NCI-H128 (cell line): ENCODE measurements around the gene EBF3.
A peak's percentile ranks its signal among the peaks of the same experiment; 100 is the strongest.

Experiments used
- DNase-seq: peaks from one replicate; lab custom pipeline; 2025; ENCODE audit not compliant: unreplicated experiment; lab: John Stamatoyannopoulos, UW

The EBF3 gene

DNA sequence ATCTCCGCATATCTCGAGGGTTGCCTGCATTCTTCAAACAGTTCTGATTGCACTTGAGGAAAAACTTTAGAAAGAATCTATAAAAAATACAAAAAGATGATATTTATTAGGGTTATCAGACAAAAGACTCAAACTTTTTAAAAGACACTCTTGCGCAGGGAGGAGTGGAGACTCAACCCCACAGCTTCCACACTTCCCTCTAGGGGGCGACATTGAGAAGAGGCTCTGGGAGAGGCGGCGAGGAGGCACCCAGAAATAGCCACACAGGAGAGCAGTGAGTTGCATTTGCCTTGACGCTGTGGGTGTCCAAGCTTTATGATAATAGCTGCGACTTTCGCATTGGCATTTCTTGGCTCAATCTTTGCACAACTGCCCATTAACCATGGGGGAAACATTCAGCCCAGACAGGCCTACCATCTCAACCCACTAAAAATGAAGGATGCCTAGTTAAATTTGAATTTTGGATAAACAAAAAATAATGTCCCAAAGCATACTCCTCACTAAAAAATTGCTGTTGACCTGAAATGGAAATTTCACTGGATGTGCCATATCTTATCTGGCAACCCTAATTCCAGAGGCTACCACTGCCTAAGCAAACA lies 86.2 kb downstream of the EBF3 start:
- DNase-seq, result no peak

DNA sequence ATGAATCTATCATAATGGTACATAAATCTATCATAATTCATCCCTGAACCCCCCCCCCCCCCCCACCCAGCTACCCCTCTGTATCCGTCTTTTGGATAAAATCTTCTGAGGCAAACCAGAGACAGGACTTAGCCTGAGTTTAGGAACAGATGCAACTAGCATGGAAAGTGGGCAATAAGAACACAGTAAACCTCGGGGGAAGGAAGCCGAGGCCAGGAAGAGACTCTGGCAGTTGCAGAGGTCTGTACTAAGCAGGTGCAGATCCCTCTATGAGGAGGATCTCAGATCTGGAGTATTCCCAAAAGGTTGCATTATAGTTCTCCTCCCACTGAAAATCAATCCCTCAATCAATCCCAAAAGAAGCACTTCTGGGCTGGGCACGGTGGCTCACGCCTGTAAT lies 87.2 kb downstream of the EBF3 start:
- no peak for DNase-seq

DNA sequence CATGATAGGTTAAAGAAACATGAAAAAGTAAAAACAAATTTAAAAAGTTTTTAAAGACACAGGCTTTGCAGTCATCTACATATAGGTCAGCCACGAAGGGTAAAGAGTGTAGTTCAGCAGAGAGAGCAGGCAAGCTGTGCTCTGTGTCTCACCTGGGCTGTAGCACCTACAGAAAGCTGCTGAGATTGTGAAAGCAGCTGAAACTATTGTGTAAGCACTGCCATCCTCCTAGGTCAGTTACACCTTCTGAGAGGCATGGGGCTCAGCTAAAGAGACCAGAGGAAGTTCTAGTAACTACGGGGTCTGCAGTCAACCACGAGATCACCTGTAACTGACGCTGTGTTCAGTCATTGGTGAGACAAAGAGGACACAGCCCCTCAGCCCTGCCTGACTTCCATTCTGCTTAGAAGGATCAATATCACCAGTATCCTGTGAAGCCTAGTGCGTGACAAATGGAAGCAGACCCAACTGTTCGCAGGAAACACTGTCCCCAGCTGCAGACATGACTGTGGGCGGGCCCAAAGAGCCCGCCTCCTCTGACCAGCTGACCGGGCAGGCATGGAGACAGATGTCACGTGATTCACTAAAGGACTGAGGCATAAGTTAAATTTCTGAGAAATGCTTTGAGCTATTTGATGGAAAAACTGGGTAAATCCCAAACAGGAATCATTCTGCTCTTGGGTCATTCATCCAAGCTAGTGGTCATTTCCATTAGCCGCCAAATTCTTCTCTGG lies 87.9 kb downstream of the EBF3 start:
- DNase-seq, result no peak

DNA sequence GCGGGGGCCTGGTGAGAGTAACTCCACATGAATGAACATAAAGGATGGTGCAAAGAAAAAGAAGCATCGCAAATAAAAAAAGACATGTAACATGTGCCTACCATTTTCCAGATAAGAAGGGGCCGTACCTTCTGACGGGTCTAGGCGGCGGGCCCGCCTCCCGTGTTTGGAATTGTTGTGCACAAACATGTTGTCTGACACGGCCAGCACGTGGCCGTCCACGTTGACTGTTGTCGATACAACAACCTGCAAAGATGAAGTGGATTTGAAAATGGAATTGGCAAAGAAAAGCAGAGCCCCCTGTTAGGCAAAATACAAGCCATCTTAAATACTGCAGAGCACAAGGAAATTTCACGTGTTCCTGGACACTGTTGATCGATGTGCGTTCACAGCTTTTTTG lies 90.7 kb downstream of the EBF3 start:
- DNase-seq, result no peak

DNA sequence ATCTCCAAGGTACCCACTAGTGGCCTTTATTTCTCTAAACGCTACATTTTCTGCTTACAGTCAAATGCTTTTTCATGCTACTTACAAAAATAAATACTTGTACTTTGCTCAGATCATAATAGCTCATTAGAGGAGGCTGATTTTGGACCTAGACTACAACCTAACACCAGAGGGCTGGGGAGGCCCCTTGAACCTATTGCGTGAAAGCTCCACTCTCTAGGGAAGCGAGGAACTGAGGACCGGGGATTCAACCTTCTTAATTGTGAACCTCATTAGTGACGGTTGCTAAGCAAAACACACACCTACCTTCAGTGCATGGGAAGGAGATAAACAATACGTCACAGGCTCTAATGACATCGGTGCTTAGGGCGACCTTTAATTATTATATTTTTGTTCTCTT lies 92.1 kb downstream of the EBF3 start:
- DNase-seq, result no peak

DNA sequence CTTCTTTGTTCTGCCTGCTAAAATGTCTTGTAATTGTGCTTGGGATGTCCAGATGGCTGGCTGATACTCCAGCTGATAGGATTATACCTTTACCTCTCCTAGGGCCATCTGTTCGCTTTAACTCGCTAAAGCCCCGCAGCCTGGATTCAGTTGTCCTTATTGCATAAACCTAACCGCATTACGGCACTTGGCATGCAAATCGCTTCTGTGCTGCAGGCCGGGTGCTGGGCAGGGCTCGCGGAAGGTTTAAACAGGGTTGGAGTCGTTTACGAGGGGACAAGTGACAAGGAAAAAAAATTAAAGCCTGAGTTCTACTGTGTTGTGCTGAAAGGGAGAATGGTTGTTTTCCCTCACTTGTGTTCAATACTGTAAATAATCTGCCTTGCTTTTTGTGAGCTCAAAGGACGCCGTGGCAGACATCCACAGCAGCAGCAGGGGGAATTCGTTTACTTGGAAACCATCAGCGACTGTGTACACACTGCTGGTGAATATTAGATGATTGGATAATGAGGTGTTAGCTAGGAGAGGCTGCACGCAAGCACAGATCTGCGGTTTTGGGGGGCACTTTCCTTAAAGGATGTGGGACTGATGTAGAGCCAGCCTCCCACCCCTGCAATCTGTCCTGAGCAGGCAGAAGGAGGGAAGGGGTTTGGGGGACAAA lies 93.0 kb downstream of the EBF3 start:
- DNase-seq, result peak; percentile 56

DNA sequence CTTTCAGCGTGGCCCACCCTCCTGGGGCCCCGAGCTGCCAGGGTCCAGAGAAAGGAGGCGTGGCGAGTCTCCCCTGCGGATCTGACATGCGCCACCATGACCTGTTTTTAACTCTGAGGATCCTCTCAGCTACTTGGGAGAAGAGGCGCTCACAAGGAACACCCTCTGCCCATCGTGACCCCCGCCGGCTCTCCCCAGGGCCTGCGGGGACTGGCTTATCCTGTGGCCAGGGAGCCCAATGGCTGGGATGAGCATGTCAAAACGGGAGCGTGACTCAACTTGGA lies 93.7 kb downstream of the EBF3 start:
- DNase-seq, result no peak

DNA sequence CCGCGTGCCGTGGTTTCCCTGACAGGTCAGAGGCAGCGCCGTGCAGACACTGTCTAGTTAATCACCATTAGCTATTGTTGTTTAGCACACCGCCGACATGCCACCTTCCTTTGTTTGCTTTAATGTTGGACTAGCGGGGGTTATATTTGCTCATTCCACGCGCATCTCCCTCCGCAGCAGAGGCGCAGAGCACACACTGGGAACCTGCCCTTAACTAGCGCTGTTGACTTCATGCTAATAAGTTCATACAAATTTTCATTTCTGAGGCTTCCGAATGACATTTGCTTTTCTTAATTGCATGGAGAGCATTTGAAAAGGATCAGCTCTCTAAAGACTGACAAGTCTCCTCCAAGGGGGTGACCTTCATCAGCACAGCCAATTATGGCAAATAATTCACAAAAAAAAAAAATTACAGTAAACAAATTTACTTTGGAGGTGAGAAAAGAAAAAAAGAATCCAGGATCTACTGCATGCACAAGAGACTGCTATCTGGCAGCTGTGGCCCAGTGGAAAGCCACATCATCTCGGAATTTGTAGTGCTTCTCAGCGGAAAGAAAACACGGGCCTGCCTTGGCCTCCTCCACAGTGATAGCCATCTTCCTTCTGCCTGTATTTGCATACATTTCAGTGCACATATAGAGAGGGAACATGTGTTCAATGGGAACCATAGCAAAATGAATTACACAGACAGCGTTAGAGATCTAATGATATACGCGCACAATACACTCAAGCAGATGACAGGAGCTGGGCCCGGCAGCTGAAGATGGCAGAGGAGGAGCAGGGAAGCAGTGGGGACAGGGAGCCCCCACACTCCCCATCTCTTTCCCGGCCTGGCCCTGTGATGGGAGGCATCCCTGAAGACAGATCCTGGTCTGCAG lies 94.2 kb downstream of the EBF3 start:
- DNase-seq, result no peak

DNA sequence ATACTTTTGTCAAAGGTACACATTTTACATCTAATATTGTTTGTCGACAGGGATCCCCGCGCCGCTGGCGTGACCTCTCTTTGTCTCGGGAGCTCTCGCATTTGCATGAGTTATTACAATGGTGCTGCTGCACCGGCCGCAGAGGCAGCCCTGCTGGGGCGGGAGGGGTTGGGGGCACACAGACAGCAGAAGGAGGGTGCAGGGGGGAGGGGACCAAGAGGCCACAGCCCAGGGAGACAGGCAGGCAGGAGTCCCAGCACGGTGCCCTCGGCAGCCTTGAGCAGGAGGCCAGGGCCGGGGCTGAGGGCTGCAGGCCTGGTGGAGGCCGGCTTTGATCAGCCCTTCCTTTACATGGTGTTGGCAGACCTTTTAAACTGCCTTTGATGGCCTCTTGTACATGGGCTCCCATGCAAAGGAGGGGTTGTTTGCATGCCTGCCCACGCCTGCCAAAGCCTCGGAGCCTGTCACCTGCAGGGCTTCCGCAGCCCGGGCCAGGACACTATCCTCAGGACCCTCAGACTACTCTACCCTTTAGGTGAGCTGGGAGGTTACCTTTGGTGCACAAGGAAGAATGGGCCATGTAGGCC lies 95.5 kb downstream of the EBF3 start:
- DNase-seq, result no peak

DNA sequence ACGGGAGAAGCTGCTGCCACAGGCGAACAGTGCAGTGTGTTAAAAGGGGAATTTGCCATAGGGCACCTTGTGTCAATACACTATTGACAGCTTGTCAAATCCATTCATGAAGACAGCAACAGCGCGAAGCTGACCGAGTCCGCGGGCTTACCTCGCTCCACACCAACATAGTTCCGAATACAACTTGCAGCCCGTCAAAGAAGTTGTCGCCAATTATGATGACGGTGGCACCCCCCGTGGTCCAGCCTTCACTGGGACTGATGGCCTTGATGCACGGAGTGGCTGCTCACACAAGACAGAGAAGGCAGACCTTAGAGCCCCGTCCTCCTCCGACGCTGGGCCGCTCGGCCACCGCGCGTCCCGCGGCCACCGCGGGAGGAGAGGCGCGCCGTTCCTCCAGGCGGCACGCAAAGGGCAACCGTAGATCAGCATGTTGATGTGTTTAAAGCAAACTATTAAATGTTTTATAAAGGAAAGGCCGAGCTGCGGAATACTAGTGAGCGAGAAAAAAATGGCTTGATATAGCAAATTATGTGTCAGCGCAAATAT lies 96.4 kb downstream of the EBF3 start:
- no peak for DNase-seq

DNA sequence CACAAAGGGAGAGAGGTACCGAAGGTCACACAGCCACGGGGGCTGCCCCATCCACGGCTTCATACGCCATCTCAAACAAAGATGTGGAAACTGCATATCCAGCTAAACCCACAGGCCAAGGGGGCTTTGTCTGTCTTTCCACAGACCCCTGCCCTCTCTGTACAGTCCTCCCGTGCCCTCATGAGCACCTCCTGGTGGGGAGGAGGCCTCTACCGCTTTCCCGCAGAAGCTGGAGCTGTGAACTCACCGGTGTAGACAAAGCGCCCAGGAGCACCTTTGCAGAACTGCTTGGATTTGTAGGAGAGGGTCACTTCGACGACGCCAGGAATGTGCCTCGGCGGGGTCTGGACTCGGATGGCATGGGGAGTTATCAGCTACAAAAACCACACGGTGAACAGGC lies 97.2 kb downstream of the EBF3 start:
- no peak for DNase-seq

DNA sequence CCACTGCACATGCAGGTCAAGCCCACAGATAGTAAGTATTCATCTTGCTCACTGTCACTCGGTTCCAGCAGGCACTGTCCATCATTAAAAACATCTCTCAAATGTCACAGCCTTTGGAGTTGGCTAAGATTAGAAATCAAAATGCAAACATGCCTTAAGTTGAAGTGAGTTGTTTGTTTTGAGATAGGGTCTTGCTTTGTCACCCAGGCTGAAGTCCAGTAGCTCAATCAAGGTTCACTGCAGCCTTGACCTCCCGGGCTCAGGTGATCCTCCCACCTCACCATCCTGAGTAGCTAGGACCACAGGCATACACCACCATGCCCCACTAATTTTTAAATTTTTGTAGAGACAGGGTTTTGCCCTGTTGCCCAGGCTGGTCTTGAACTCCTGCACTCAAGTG lies 98.1 kb downstream of the EBF3 start:
- DNase-seq, result no peak

DNA sequence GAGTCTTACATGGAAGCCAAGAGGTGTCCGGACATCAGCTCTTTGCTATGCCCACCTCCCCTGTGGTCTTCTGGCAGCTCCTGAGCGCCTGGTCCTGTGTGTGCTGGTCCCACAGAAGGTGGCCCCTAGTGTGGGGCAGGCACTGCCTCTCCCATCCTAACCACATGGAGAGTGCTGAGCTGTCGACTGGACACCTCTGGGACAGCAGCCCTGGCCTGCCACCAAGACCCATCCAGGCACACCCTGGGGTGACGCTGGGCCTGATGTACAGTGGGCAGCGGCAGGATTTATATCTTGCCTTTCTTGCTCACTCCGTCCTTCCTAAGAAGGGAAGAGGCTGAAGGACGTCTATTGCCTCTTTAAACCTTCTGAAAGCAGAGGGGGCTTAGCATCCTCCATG lies 98.7 kb downstream of the EBF3 start:
- DNase-seq, result no peak

DNA sequence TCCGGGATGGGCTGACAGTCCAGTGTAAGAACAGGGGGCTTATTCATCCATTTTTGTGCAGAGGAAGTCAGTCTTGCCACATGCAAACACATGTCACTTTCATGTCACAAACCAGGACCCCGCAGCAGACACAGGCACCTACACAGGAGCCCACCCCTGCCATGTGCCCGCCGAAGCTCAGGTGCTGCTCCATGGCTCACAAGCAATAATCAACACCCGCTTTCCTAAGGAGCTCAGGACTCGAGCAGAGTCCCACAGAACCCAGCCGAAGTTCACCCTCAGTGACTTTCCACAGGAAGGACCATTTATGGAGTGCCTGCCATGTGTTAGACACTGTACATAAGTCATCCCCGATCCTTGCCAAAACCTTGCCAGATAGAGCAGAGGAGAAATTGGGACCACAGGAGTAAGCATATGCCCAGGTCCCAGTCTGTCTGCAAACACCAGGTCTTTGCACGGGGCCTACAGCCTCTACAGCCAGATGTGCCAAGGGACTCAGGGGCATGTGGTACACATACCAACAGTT lies 99.4 kb downstream of the EBF3 start:
- no peak for DNase-seq

DNA sequence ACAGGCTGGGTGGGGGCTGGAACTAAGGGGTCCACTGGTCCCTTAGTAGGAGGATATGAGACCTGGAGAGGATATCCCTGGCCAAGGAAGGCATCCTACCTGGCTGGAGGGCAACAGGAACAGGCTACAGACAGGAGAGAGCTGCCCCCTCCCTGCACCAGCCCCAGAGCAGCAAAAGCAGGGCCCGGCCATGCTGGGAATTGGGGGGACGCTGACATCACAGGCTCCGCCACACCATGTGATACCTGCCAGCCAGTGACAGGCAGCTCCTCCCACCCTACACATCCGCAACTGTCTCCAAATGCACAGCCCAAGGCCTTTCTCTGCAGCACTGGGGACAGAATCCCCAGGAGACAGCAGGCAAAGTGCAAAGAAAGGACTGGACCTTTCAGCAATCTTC lies 100.0 kb downstream of the EBF3 start:
- DNase-seq, result no peak

DNA sequence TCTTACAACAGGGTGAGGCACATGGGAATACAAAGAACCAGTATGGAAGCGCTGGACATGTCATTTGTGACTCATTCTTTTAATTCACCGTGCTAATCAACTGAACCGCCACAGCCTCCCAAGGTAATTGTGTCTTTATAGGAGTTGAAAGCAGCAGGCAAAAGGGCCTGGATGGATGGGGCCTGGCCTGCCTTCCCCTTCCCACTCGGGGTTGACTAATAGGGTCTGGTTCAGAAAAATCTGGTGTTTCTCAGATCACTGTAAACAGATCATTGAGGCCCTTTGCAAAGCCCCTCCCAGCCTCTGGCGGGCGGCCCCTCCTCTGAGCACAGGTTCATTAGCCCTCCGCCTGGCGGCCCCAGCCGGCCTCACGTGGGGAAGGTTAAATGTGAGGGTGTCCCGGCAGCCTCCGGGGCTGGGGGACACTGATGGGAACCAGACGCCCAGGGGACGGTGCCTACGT lies 100.8 kb downstream of the EBF3 start:
- DNase-seq, result no peak

DNA sequence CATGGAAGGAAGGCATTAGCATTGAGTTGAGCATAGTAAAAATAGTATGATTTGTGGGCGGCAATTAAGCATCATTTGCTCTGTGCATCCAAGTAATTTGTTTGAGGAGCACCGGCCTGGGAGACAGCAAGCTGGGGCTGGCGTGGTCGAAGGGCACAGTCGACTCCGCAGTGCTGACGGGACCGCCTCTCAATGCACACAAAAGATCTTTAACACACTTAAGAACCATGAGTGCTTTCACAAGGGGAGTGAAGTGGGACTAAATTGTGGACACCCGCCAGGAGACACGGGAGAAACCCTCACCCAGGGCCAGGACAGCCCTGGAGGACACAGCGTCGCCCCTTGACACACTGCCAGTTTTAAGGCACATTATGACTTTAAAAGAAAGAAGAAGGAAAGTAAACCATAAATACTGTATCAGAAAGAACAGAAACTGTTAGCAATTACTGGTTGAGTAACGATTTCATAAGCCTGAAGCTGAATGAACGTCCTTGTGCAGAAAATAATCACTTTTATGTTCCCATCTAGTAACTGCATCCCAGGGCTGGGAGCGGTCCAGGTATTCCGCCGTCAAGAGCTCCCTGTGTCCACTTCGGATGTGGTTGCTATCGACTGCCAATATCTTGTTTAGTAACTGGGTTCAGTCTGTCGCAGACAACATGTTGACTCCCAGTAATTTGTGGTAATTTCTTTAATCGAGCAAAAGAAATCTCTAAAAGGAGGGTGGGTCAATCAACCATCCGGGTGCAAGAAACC lies 102.1 kb downstream of the EBF3 start:
- peak; percentile 61 for DNase-seq

DNA sequence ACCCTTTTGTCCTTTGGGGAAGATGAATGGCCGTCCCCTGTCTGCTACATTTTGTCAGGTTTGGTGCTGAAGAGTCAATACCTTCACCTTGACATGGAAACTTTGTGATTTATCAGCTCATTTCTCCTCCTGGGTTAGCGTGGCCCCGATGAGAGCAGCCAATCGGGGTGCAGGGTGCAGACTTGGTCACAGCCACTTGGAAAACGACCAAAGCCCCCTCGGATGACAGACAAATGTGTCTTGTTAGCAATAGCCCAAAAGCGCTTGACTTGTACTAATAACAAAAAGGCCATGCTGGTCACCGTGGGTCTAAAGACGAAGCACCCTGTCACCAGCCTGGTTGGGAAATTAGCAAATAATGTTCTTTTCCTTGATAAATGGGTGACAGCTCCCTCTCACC lies 103.7 kb downstream of the EBF3 start:
- DNase-seq, result no peak

DNA sequence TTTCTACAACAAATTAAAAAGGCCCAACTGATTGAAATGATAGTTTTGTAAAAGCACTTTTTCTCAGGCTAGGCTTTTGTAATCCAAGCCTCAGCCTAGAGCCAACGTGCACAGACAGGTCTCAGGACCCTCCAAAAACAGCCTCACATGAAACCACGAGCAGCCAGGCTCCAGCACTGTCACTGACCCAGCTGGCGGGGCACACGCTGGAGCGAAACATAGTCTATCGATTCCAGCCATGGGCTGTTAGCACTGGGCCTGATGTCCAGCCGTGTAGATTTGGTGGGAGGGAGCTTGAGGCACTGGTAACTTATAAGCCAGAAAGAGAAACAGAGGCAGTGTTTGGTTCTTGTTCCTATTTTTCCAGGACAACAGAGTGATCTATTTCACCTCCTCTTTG lies 104.5 kb downstream of the EBF3 start:
- no peak for DNase-seq
